Measurements from ENCODE around the gene SEMG2. TPM values are rescaled to one million over a fixed set of nuclear protein-coding genes. Genes with fewer than 3 reads are reported as not detected.

Gene SEMG2
- total and polyA plus RNA-seq, 10 of the 15 experiments (the other 5 are each of a cell fraction or from before 2014, with no cell fraction given), result not detected

DNA sequence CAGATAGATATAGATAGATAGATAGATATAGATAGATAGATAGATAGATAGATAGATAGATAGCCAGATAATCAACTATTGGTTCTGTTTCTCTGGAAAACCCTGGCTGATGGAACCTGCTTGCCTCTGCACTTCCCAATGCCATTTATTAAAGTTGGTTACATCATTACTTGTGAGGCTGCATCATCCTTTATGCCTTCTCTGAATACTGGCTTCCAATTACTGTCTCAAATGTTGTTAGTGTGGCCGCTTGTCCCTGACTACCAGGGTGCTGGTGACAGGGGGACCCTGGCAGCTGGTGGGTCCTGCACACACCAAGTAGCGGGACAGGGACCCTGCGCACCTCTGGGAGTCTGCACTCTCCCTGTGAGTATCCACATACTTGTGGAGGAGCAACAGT, 37.1 kb downstream of the SEMG2 start:
- no peak for FAIRE-seq
- Histone ChIP-seq H4K20me1 (ENCODE audit: control insufficient read depth, insufficient read depth) (no peaks in the 10 kb centered on the region), H3K4me2 (ENCODE audit: control insufficient read depth, insufficient read depth) (no peak overlapping the region), H3K4me1 (ENCODE audit: control insufficient read depth, insufficient read depth, low read length) (peaks cover 4% of the 10 kb centered on the region), H3K9me3 (replicated peaks; ENCODE audit: control insufficient read depth, insufficient read depth, low read length) (no peaks in the 10 kb centered on the region), H3K27me3 (replicated peaks in 1 of 2; ENCODE audit: control insufficient read depth in 2 of 2, insufficient read depth in 2 of 2, low read length in 1 of 2) (peaks cover 1 to 5% of the 10 kb centered on the region in 2 experiments), H2AFZ (ENCODE audit: control insufficient read depth, low read depth, low read length) (no peak overlapping the region), H3K27ac (ENCODE audit: control insufficient read depth, insufficient read depth) (no peak overlapping the region), H3K9ac (ENCODE audit: control insufficient read depth, insufficient read depth, low read length) (no peak overlapping the region), H3K4me3 (no peak overlapping the region), H3K79me2 (ENCODE audit: control insufficient read depth, insufficient read depth, low read length) (no peaks in the 10 kb centered on the region), H3K36me3 (ENCODE audit: control insufficient read depth in 2 of 2, insufficient read depth in 2 of 2, low read length in 1 of 2) (no peaks in the 10 kb centered on the region)
- no TSS peak for BruUV-seq (replicated peaks)
- ChIA-PET CTCF (interaction anchor here (1.0 kb wide), 1 partner anchor 16 kb away, joined by 3 read pairs; no protein-coding TSS in a partner anchor), RAD21 (ENCODE audit: unreplicated experiment) (no interaction called here), SMC1A (ENCODE audit: uncharacterized antibody, unreplicated experiment) (no interaction called here), POLR2A (no interaction called here)
- DNase-seq (ENCODE audit: low read depth, low spot score), result no peak
- intact Hi-C loops (cut with micrococcal nuclease; ENCODE audit: unreplicated experiment) (no loop called here), in situ Hi-C loops (cut with MboI) (no loop called here)
- WGBS (ENCODE audit: insufficient coverage, insufficient replicate concordance, low lambda C conversion rate, missing lambda C conversion rate), result 2% methylated on average over 3 of the region's 3 CpGs
- TF ChIP-seq SREBF1 (IDR thresholded peaks at IDR 0.05; ENCODE audit: low read length), result no peak
- no peak for ATAC-seq

DNA sequence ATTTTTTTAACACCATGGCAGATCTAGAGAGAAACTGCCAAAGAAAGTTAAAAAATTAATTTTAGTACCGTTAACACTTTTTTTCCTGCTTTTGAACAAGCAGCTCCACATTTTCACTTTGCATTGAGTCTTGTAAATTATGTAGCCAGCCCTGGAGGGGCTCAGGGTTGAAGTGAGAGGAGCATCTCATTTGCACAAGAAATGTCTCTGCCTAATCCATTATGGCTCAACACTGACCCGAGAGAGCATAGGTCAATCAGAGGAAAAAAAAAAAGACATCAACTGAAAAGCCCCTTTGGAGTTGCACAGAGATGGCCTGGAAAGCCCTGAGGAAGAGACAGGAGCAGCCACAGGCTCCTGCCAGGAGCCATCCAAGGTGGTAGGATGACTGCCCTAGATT, 37.5 kb downstream of the SEMG2 start:
- no peaks in the 10 kb centered on the region for H4K20me1 ChIP-seq (ENCODE audit: control insufficient read depth, insufficient read depth)
- intact Hi-C loops (cut with micrococcal nuclease; ENCODE audit: unreplicated experiment) (no loop called here), in situ Hi-C loops (cut with MboI) (no loop called here)
- H3K27ac ChIP-seq (ENCODE audit: control insufficient read depth, insufficient read depth), result no peak overlapping the region
- POLR2A ChIA-PET, result no interaction called here
- H3K36me3 ChIP-seq (ENCODE audit: control insufficient read depth in 2 of 2, insufficient read depth in 2 of 2, low read length in 1 of 2), result no peaks in the 10 kb centered on the region
- no peak for FAIRE-seq
- WGBS (ENCODE audit: insufficient coverage, insufficient replicate concordance, low lambda C conversion rate, missing lambda C conversion rate), result 0% methylated on average over 2 of the region's 2 CpGs
- ATAC-seq, result no peak
- TF ChIP-seq TCF3 (IDR thresholded peaks at IDR 0.05; ENCODE audit: borderline replicate concordance, insufficient read depth, low read depth, low read length) (no peak), BMI1 (IDR thresholded peaks at IDR 0.05; ENCODE audit: borderline replicate concordance) (no peak), EED (IDR thresholded peaks at IDR 0.05; ENCODE audit: low read depth) (no peak), ZNF207 (IDR thresholded peaks at IDR 0.05; ENCODE audit: borderline replicate concordance) (no peak), ESRRA (IDR thresholded peaks at IDR 0.05; ENCODE audit: low read length) (no peak), KAT2A (conservative IDR thresholded peaks at IDR 0.05; ENCODE audit: control insufficient read depth, low read depth, low read length) (no peak)
- TF ChIP-seq, protein P1, sequence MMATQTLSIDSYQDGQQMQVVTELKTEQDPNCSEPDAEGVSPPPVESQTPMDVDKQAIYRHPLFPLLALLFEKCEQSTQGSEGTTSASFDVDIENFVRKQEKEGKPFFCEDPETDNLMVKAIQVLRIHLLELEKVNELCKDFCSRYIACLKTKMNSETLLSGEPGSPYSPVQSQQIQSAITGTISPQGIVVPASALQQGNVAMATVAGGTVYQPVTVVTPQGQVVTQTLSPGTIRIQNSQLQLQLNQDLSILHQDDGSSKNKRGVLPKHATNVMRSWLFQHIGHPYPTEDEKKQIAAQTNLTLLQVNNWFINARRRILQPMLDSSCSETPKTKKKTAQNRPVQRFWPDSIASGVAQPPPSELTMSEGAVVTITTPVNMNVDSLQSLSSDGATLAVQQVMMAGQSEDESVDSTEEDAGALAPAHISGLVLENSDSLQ (IDR thresholded peaks at IDR 0.05), result no peak
- H3K9ac ChIP-seq (ENCODE audit: control insufficient read depth, insufficient read depth, low read length), result no peak overlapping the region
- no peaks in the 10 kb centered on the region for H3K9me3 ChIP-seq (replicated peaks; ENCODE audit: control insufficient read depth, insufficient read depth, low read length)
- H3K79me2 ChIP-seq (ENCODE audit: control insufficient read depth, insufficient read depth, low read length), result no peaks in the 10 kb centered on the region
- DNase-seq (ENCODE audit: low read depth, low spot score), result no peak
- peaks cover 1 to 3% of the 10 kb centered on the region in 2 experiments for H3K27me3 ChIP-seq (replicated peaks in 1 of 2; ENCODE audit: control insufficient read depth in 2 of 2, insufficient read depth in 2 of 2, low read length in 1 of 2)
- RAD21 ChIA-PET (ENCODE audit: unreplicated experiment), result no interaction called here
- SMC1A ChIA-PET (ENCODE audit: uncharacterized antibody, unreplicated experiment), result no interaction called here
- no peak overlapping the region for H3K4me3 ChIP-seq
- CTCF ChIA-PET, result interaction anchor here (0.6 to 1.2 kb wide), 3 partner anchors 10 to 1612 kb away, joined by 3 read pairs; no protein-coding TSS in a partner anchor
- no TSS peak for BruUV-seq (replicated peaks)
- peaks cover 4% of the 10 kb centered on the region for H3K4me1 ChIP-seq (ENCODE audit: control insufficient read depth, insufficient read depth, low read length)
- H2AFZ ChIP-seq (ENCODE audit: control insufficient read depth, low read depth, low read length), result no peak overlapping the region
- no peak overlapping the region for H3K4me2 ChIP-seq (ENCODE audit: control insufficient read depth, insufficient read depth)

Data from GM12878 (cell line).